HG02884 (cell line): ENCODE data around the gene USP10.
"Not testable (repeated sequence)": the region's sequence is repeated elsewhere in the genome, so short reads cannot be mapped to it uniquely, and the experiment has no call there.

ENCODE experiments used
- ATAC-seq: cut with Tn5 transposase; IDR thresholded peaks from one replicate; pipeline ENCODE4 v1.9.1; 2021; ENCODE audit warnings: mild to moderate bottlenecking, moderate library complexity; ENCODE audit not compliant: unreplicated experiment

Gene USP10

DNA sequence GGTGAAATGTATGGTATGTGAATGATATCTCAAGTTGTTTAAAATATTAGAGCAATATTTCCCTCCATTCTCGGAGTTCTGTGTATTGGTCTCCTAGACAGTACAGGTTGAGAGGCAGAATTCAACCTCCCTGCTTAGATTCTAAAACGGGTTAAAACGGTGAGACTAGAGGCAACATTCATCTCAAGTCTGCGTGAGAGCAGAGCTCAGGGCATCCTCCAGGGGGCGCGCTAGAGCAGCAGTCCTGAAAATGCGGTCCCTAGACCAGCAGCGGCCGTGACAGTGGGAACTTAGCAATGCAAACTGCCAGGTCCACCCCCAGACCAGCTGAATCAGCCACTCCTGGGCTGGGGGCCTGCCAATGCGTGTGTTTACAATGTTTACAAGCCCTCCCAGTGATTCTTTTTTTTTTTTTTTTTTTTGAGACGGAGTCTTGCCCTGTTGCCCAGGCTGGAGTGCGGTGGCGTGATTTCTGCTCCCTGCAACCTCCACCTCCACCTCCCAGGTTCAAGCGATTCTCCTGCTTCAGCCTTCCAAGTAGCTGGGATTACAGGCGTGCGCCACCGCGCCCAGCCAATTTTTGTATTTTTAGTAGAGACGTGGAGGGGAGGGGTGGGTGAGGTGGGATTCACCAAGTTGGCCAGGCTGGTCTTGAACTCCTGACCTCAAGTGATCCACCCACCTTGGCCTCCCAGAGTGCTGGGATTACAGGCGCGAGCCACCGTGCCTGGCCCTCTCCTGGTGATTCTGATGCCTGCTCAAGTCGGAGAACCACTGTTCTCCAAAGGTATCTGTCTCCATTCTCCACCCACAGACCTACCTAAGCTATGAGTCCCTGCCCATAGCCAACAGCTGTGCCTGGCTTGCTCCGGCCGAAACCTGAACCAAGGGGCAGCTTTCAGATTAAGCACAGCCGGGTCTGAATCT lies 27.3 kb upstream of the USP10 start:
- ATAC-seq = no peak

- no peak for ATAC-seq
These were observed 26.6 kb upstream of the USP10 start for GRCh38 chr16:84673203-84673535.

DNA sequence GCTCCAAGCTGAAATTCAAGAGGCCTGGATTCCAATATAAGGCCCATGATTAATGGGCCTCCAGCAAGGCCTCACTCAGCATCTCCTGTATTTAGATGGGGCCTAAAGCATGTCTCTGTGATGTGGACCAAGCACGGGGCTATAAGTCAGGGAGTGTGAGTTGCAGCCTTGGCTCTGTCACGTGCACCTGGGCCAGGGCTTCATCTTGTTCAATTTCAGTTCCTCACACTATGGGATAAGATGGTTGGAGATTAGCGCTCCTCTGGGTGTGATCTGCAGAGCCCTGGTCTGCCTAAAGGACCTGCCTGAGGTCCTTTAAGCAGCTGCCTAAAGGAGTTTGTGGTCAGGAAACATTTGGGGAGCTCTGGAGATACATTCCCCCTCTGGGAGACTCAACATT lies 26.2 kb upstream of the USP10 start:
- ATAC-seq = no peak

- no peak for ATAC-seq
These were observed 24.4 kb upstream of the USP10 start for GRCh38 chr16:84675423-84675822.

DNA sequence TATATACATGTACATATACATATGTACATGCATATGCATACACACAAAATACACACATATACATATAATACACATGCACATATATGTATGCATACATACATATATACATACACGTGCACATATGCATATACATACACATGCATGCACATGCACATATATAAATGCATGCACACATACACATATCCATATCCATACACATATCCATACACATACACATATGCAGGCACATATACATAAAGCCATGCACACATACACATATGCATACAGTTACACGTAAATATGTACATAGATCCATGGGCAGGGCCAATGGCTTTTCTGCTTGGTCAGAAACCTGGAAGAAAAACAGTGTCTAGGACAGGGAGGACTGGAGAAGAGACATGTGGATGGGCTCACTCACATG lies 23.9 kb upstream of the USP10 start:
- ATAC-seq = no peak

DNA sequence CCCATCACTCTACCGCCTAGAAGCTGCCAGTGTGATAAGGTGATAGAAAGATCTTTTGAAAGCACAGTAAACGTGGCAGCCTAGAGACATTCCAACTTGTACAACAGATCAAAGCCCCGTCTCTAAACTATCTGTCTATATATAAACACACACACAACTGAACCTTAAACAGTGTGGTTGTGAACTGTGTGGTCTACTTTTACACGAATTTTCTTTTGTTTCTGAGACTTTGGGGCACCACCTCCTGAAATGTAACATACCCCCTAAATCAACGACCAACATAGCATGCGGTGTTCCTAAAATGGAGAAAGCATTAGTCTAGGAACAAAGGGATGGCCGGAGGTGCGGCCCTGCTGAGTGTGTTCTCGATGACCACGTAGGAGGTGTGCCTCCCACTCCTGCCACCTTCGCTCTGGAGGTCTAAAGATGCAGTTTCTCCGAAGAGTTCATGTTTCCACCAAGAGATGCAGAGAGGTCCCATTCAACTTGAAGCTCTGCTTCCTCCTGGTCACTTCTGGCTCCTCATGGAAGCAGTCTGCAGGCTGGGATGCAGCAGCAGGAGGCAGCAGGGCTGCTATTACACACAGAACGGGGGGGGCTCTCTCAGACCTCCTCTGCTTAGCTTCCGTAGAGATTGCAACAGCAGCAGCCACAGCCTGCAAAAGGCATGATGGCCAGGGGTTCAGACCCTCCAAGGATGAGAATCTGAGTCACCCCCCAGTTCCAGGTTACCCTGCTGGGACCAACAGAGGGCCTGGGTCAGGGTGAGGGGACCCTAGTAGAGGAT lies 22.6 kb upstream of the USP10 start:
- no peak for ATAC-seq

GRCh38 chr16:84677849-84678248 lies 22.0 kb upstream of the USP10 start:
- ATAC-seq = no peak

DNA sequence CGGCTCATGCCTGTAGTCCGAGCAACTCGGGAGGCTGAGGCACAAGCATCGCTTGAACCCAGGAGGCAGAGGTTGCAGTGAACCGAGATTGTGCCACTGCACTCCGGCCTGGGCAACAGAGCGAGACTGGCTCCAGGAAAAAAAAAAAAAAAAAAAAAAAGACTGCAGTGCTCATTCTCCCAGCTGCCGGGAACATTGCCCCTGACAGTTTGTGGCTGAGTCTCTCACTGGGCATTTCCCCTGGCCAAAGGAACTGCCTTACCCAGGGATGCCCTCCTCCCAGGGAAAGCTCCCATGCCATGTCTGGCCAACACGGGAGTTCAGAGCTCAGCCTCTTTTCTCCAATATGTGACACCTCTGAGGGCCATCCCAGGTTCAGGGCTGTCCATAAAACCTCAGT lies 21.3 kb upstream of the USP10 start:
- no peak for ATAC-seq

GRCh38 chr16:84680165-84680842 lies 19.5 kb upstream of the USP10 start:
- ATAC-seq = no peak

GRCh38 chr16:84680843-84681629 lies 18.8 kb upstream of the USP10 start:
- no peak for ATAC-seq

DNA sequence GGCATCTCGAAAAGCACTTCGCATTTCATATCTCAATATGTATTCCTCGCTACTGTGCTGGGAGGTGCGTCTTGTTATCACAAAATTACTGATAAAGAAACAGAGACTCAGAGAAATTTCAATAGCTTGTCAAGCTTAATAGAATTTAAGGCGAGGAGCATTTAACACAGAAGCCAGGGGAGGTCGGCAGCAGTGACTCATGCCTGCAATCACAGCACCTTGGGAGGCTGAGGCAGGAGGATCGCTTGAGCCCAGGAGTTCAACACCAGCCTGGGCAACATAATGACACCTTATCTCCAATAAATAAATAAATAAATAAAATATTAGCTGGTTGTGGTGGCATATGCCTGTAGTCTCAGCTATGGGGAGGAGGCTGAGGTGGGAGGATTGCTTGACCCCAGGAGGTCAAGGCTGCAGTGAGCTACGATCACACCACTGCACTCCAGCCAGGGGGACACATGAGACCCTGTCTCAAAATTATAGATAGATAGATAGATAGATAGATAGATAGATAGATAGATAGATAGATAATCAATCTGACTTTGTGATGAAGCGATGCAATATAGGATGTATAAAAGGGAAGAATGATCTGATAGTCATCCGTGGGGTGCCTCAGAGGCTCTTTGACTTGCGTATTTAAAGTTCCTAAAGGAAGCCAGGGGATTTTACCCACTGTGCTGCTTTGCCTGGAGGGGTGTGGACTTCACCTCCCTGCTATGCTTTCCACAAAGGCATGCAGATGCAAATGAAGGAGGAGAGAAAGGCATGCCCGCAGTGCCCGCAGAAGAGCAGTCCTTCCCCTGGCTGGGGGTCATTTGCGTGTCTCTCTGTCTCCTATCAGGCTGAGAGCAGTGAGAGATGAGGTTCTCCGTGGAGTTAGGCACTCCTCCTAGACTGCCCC lies 15.9 kb upstream of the USP10 start:
- no peak for ATAC-seq

GRCh38 chr16:84684592-84684965 lies 15.2 kb upstream of the USP10 start:
- ATAC-seq = no peak

DNA sequence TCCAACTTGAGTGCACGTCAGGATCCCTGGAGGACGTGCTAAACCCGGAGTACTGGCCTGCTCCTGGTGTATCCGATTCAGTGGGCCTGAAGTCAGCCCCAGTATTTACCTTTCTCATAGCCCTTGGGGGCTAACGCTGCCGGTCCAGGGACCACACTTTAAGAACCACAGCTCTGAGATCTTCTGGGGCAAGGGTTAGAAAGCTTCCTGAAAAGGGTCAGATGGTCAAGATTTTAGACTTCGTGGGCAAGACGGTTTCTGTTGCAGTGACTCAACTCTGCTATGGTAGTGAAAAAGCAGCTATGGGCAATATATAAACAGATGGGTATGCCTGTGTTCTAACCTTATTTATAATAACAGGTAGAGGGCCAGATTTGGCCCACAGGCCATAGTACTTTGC lies 14.6 kb upstream of the USP10 start:
- no peak for ATAC-seq

GRCh38 chr16:84686707-84687298 lies 13.0 kb upstream of the USP10 start:
- no peak for ATAC-seq

- ATAC-seq = peak; percentile 68
These were observed 12.1 kb upstream of the USP10 start for GRCh38 chr16:84687715-84688114.

DNA sequence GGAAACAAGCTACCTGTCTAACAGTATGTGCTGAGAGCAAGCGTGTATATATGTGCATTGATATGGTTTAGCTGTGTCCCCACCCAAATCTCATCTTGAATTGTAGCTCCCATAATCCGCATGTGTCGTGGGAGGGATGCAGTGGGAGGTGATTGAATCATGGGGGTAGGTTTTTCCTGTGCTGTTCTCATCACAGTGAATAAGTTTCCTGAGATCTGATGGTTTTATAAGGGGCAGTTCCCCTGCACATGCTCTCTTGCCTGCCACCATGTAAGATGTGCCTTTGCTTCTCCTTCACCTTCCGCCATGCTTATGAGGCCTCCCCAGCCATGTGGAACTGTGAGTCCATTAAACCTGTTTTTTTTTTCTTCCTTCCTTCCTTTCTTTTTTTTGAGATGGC lies 11.6 kb upstream of the USP10 start:
- not testable (repeated sequence) for ATAC-seq

DNA sequence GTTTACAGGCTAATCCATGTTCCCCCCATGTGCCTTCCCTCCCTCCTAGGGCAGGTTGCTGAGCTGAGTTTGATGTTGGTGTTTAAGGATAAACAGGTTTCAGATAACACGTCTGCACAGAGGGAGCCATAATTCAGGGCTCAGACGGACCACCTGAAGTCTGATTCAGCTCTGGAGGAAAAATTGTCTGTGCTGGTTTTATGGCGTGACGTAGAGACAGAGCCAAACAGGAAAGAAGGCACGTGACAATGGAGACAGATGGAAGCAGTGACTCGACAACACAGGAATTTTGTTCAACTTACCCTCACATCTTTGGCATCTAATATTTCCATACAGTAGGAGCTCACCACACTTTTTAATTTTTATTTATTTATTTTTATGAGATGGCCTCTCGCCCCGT lies 10.7 kb upstream of the USP10 start:
- ATAC-seq = no peak

GRCh38 chr16:84690088-84690819 lies 9.5 kb upstream of the USP10 start:
- no peak for ATAC-seq
